ENCODE measurements around the gene IFRD1. TPM values are rescaled to one million over a fixed set of nuclear protein-coding genes. Genes with fewer than 3 reads are reported as not detected.

The IFRD1 gene
- total and polyA plus RNA-seq, 8 donors, result 44.7 to 141 (median 72.6) TPM

- no peak for ATAC-seq
- TF ChIP-seq CTCF (IDR thresholded peaks at IDR 0.05), result no peak
- Histone ChIP-seq H3K4me3 (no peak overlapping the region), H3K27ac (no peak overlapping the region), H3K27me3 (no peaks in the 10 kb centered on the region), H3K36me3 (no peaks in the 10 kb centered on the region), H3K4me1 (no peaks in the 10 kb centered on the region), H3K9me3 (no peaks in the 10 kb centered on the region)
- no peak for DNase-seq
- 68 to 83% methylated on average over 6 of the region's 6 CpGs for WGBS, 2 donors
- intact Hi-C loops (cut with DNase I), result no loop called here
- FAIRE-seq, result no peak
Measured at GRCh38 chr7:112520787-112521186, 70.5 kb downstream of the IFRD1 start.

GRCh38 chr7:112521942-112522341, 71.7 kb downstream of the IFRD1 start:
- no peaks in the 10 kb centered on the region for H3K9me3 ChIP-seq
- DNase-seq, result no peak
- no peak for ATAC-seq
- H3K36me3 ChIP-seq, result no peaks in the 10 kb centered on the region
- H3K27me3 ChIP-seq, result no peaks in the 10 kb centered on the region
- no peak overlapping the region for H3K27ac ChIP-seq
- intact Hi-C loops (cut with DNase I), result no loop called here
- 74 to 92% methylated on average over 3 of the region's 3 CpGs for WGBS, 2 donors
- no peak for FAIRE-seq
- TF ChIP-seq CTCF (IDR thresholded peaks at IDR 0.05), result no peak
- H3K4me1 ChIP-seq, result no peaks in the 10 kb centered on the region
- H3K4me3 ChIP-seq, result no peak overlapping the region

GRCh38 chr7:112523871-112524270, 73.6 kb downstream of the IFRD1 start:
- no peaks in the 10 kb centered on the region for H3K9me3 ChIP-seq
- no peak for ATAC-seq
- H3K4me3 ChIP-seq, result no peak overlapping the region
- no peak for DNase-seq
- H3K4me1 ChIP-seq, result no peaks in the 10 kb centered on the region
- FAIRE-seq, result no peak
- TF ChIP-seq CTCF (IDR thresholded peaks at IDR 0.05), result no peak
- 80 to 93% methylated on average over 2 of the region's 2 CpGs for WGBS, 2 donors
- H3K27me3 ChIP-seq, result no peaks in the 10 kb centered on the region
- no peaks in the 10 kb centered on the region for H3K36me3 ChIP-seq
- intact Hi-C loops (cut with DNase I), result no loop called here
- no peak overlapping the region for H3K27ac ChIP-seq

Other genes with a start within 250 kb of the IFRD1 start
- gene DOCK4, start 244.1 kb upstream of the IFRD1 start, total RNA-seq, result 10 to 100 TPM in 2 of 6 donors, 1 to 10 TPM in 4; 5.5 to 15.5 (median 7.3) TPM
- 1 to 10 TPM; 5.4 to 5.5 TPM for gene DOCK4, start 244.1 kb upstream of the IFRD1 start, polyA plus RNA-seq
- 10 to 100 TPM; 15.1 to 25.3 (median 20.3) TPM for gene ZNF277, start 243.8 kb upstream of the IFRD1 start, total RNA-seq
- 10 to 100 TPM; 13.6 to 17.4 TPM for gene ZNF277, start 243.8 kb upstream of the IFRD1 start, polyA plus RNA-seq
- gene LSMEM1, start 30.5 kb downstream of the IFRD1 start, total RNA-seq, result 1 to 10 TPM in 5 of 6 donors, under 1 TPM in 1; 0.88 to 6.4 (median 2.1) TPM
- 1 to 10 TPM; 7.0 to 8.1 TPM for gene LSMEM1, start 30.5 kb downstream of the IFRD1 start, polyA plus RNA-seq